Testis (tissue), 2 donors: ENCODE data around the gene CTU2.

ENCODE experiments used
- CTCF ChIP-seq, 3 experiments: fragments of 450-650 bp in 2 of 3; fragments of 200-600 bp in 1 of 3; sonication (generic) in 1 of 3; IDR thresholded peaks; one replicate each; pipeline ENCODE4 v1.5.1; 2016 to 2019; ENCODE audit warnings: antibody characterized with exemption in 3 of 3, mild to moderate bottlenecking in 2 of 3, moderate library complexity in 1 of 3
- POLR2A ChIP-seq: fragments of 450-650 bp; IDR thresholded peaks from one replicate; pipeline ENCODE4 v1.6.1; 2017; ENCODE audit warnings: antibody characterized with exemption, mild to moderate bottlenecking, moderate library complexity

GRCh38 chr16:88678224-88678979 is 27.9 kb upstream of the CTU2 start:
- TF ChIP-seq POLR2A (no peak), CTCF (IDR thresholded peaks at IDR 0.05) (no peak)
